Hepatocyte (in vitro differentiated cells): ENCODE data around the gene FASN. TPM values are rescaled to one million over a fixed set of nuclear protein-coding genes. Genes with fewer than 3 reads are reported as not detected.

Experiments
- DNase-seq: peaks from one replicate; pipeline ENCODE4 v3.0.0-alpha.2; 2016; ENCODE audit warnings: low spot score
- H2AFZ ChIP-seq: fragments of 200-600 bp; sonication (generic); 2 replicates; pipeline ENCODE4 v1.6.0; 2016; ENCODE audit warnings: antibody characterized with exemption, mild to moderate bottlenecking
- H3K27ac ChIP-seq: fragments of 200-600 bp; sonication (generic); 2 replicates; pipeline ENCODE4 v1.5.1; 2016; ENCODE audit warnings: mild to moderate bottlenecking
- H3K27me3 ChIP-seq: fragments of 200-600 bp; sonication (generic); 2 replicates; pipeline ENCODE4 v1.6.1; 2016
- H3K36me3 ChIP-seq: fragments of 200-600 bp; sonication (generic); replicated peaks from 2 replicates; pipeline ENCODE4 v1.5.1; 2016; ENCODE audit warnings: low read depth; ENCODE audit not compliant: insufficient read depth
- H3K4me1 ChIP-seq: fragments of 200-600 bp; sonication (generic); 2 replicates; pipeline ENCODE4 v1.5.1; 2016; ENCODE audit warnings: mild to moderate bottlenecking, moderate library complexity; ENCODE audit not compliant: insufficient read depth
- H3K4me2 ChIP-seq: fragments of 200-600 bp; sonication (generic); 2 replicates; pipeline ENCODE4 v1.6.0; 2016
- H3K4me3 ChIP-seq: fragments of 200-600 bp; sonication (generic); 2 replicates; pipeline ENCODE4 v1.5.1; 2016; ENCODE audit warnings: mild to moderate bottlenecking
- H3K79me2 ChIP-seq: fragments of 200-600 bp; sonication (generic); 2 replicates; pipeline ENCODE4 v1.6.0; 2017; ENCODE audit warnings: mild to moderate bottlenecking
- H3K9me2 ChIP-seq: fragments of 200-600 bp; sonication (generic); replicated peaks from 2 replicates; pipeline ENCODE4 v1.6.0; 2017; ENCODE audit warnings: mild to moderate bottlenecking; ENCODE audit not compliant: insufficient read depth
- H3K9me3 ChIP-seq: fragments of 200-600 bp; sonication (generic); 2 replicates; pipeline ENCODE4 v1.5.1; 2016; ENCODE audit warnings: low read depth, mild to moderate bottlenecking
- H4K20me1 ChIP-seq: fragments of 200-600 bp; sonication (generic); 2 replicates; pipeline ENCODE4 v1.6.0; 2016; ENCODE audit warnings: mild to moderate bottlenecking; ENCODE audit not compliant: insufficient read depth, poor library complexity, severe bottlenecking
- EZH2 ChIP-seq: fragments of 200-600 bp; sonication (generic); IDR thresholded peaks from 2 replicates; pipeline ENCODE4 v1.6.1; 2016; ENCODE audit warnings: antibody characterized with exemption, mild to moderate bottlenecking, borderline replicate concordance
- EZH2phosphoT487 ChIP-seq: fragments of 200-600 bp; sonication (generic); IDR thresholded peaks from one replicate; pipeline ENCODE4 v1.6.1; 2018; ENCODE audit warnings: antibody characterized with exemption, mild to moderate bottlenecking, low read depth, moderate library complexity; ENCODE audit not compliant: unreplicated experiment, severe bottlenecking
- WGBS: methylation state at CpG from one replicate; pipeline ENCODE4 v1.1.6; 2016; ENCODE audit warnings: low lambda C conversion rate; ENCODE audit errors: missing lambda C conversion rate; 5-methylcytosine and 5-hydroxymethylcytosine counted together
- polyA plus RNA-seq: library from polyadenylated mRNA; unstranded; fragments of >200 nt; fragmentation: Nextera tagmentation; extraction: Ambion mirVana; gene quantifications from 2 replicates; pipeline ENCODE4 v1.2.1, GENCODE V29; 2016
- total RNA-seq: library from RNA; depleted of rRNA; stranded (reverse); fragments of >200 nt; gene quantifications from 2 replicates; pipeline ENCODE4 v1.2.3, GENCODE V29; 2014
- TF ChIP-seq, protein P1 (sequence below): fragments of 200-600 bp; sonication (generic); IDR thresholded peaks from 2 replicates; pipeline ENCODE4 v1.5.1; 2016; ENCODE audit warnings: antibody characterized with exemption, mild to moderate bottlenecking; ENCODE audit not compliant: poor library complexity

Gene FASN
- total and polyA plus RNA-seq, 2 experiments from 2014 or later, result 77.6 to 118 TPM

DNA sequence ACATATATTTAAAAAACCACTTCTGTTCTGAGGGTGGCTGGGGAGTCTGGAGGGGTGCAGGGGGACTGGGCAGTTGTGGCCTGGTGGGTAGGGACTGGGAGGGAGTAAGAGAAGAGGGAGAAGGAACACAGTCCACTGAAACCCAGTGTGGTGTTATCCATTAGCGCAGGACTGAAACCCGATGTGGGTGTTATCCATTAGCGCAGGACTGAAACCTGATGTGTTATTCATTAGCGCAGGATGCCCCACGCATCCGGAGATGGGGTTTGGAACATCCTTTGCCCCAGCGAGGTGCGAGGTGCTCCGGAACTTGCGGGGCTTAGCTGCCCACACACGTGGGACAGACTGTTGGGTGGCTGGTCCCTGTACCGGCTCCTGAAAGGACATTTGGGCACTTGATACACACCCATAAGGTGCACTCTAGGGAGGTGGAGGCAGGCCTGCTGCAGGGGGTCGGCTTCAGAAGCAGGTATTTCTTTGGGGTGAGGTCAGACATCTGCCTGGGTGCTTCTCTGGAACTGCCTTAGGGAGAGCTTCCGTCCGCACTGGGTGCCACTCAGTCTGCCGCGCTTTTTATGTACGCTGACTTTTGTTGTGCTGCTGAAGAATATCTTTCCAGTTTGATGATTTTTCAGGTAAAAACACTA, 20.3 kb upstream of the FASN start:
- H4K20me1 ChIP-seq, result no peaks in the 10 kb centered on the region
- peak overlapping the region; percentile 61 for H3K4me2 ChIP-seq
- TF ChIP-seq EZH2, result no peak
- TF ChIP-seq EZH2phosphoT487, result no peak
- TF ChIP-seq, protein P1, sequence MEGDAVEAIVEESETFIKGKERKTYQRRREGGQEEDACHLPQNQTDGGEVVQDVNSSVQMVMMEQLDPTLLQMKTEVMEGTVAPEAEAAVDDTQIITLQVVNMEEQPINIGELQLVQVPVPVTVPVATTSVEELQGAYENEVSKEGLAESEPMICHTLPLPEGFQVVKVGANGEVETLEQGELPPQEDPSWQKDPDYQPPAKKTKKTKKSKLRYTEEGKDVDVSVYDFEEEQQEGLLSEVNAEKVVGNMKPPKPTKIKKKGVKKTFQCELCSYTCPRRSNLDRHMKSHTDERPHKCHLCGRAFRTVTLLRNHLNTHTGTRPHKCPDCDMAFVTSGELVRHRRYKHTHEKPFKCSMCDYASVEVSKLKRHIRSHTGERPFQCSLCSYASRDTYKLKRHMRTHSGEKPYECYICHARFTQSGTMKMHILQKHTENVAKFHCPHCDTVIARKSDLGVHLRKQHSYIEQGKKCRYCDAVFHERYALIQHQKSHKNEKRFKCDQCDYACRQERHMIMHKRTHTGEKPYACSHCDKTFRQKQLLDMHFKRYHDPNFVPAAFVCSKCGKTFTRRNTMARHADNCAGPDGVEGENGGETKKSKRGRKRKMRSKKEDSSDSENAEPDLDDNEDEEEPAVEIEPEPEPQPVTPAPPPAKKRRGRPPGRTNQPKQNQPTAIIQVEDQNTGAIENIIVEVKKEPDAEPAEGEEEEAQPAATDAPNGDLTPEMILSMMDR, result no peak
- no peak for DNase-seq
- H3K4me1 ChIP-seq, result peaks cover 20% of the 10 kb centered on the region
- H2AFZ ChIP-seq, result peak overlapping the region; percentile 63
- no peaks in the 10 kb centered on the region for H3K9me3 ChIP-seq
- no peaks in the 10 kb centered on the region for H3K36me3 ChIP-seq
- no peaks in the 10 kb centered on the region for H3K79me2 ChIP-seq
- H3K4me3 ChIP-seq, result no peak overlapping the region
- peak overlapping the region; percentile 68 for H3K27ac ChIP-seq
- 78% methylated on average over 18 of the region's 18 CpGs for WGBS
- no peaks in the 10 kb centered on the region for H3K27me3 ChIP-seq
- H3K9me2 ChIP-seq, result no peaks in the 10 kb centered on the region

DNA sequence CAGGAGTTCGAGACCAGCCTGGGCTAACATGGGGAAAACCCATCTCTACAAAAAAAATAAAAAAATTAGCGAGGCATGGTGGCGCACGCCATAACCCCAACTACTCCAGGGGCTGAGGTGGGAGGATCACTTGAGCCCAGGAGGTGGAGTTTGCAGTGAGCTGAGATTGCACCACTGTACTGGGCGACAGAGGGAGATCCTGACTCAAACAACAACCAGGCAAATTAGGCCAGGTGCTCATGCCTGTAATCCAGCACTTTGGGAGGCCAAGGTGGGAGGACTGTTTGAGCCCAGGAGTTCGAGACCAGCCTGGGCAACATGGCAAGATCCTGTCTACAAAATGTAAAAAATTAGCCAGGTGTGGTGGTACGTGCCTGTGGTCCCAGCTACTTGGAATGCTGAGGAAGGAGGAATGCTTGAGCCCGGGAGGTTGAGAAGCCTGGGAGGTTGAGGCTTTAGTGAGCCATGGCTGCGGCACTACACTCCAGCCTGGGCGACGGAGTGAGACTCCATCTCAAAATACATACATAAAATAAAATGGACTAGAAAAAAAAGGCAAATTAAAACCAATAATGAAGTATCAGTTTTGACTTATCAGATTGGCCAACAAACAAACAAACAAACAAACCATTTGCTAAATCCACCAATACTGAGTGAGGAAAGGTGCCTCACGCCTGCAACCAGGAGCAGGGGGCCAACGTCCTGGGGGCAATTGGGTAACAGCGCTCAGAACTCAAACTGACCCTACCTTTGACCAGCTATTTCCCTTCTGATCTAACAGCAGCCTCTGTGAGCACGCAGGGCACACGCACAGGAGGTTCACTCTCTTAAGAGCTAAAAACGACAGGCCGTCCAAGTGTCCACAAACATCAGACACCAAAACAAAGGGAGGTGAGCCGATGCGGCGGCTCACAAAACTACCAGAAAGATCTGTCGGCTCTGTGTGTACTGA, 19.4 kb upstream of the FASN start:
- 83% methylated on average over 22 of the region's 22 CpGs for WGBS
- peak; percentile 16 for DNase-seq
- peak overlapping the region; percentile 68 for H3K27ac ChIP-seq
- H3K4me3 ChIP-seq, result no peak overlapping the region
- H3K9me2 ChIP-seq, result no peaks in the 10 kb centered on the region
- H3K9me3 ChIP-seq, result no peaks in the 10 kb centered on the region
- H2AFZ ChIP-seq, result no peak overlapping the region
- peaks cover 20% of the 10 kb centered on the region for H3K4me1 ChIP-seq
- H3K27me3 ChIP-seq, result no peaks in the 10 kb centered on the region
- TF ChIP-seq, protein P1, result no peak
- TF ChIP-seq EZH2 (no peak), EZH2phosphoT487 (no peak)
- H4K20me1 ChIP-seq, result no peaks in the 10 kb centered on the region
- no peaks in the 10 kb centered on the region for H3K79me2 ChIP-seq
- H3K4me2 ChIP-seq, result no peak overlapping the region
- no peaks in the 10 kb centered on the region for H3K36me3 ChIP-seq

DNA sequence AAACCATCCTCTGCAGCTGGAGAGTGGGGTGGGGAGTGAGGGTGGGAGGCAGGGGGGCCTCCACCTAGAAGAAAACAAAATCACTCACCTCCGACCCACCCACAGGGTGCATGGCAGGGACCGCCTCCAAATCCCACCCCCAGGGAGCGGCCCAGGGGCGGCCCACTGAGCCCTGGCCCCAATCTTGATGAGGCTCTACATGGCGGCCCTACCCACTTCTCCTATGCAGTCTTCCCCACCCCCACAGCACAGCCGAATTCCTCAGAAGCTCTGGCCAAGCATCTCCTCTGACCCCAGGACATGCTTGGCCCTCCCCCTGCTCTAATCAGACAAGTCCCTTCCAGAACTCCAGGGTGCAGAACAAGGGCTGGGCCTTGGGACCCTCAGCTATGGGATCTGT, 18.2 kb upstream of the FASN start:
- 82% methylated on average over 6 of the region's 6 CpGs for WGBS
- TF ChIP-seq EZH2phosphoT487 (no peak), EZH2 (no peak)
- TF ChIP-seq, protein P1, result no peak
- Histone ChIP-seq H3K36me3 (no peaks in the 10 kb centered on the region), H3K4me2 (no peak overlapping the region), H3K4me1 (peaks cover 16% of the 10 kb centered on the region), H4K20me1 (no peaks in the 10 kb centered on the region), H3K4me3 (no peak overlapping the region), H3K79me2 (no peaks in the 10 kb centered on the region), H3K27me3 (no peaks in the 10 kb centered on the region), H3K27ac (no peak overlapping the region), H3K9me2 (no peaks in the 10 kb centered on the region), H3K9me3 (no peaks in the 10 kb centered on the region), H2AFZ (no peak overlapping the region)
- DNase-seq, result no peak
